Trophoblast cell (in vitro differentiated cells and primary cell): ENCODE data around the gene MAP2K5.
A peak's percentile ranks its signal among the peaks of the same experiment; 100 is the strongest.

ENCODE experiments used
- DNase-seq, 2 donors: peaks; one replicate each; pipeline ENCODE4 v3.0.0-alpha.2; 2016
- H2AFZ ChIP-seq: 2 replicates; pipeline ENCODE4 v1.6.1; 2013; ENCODE audit warnings: low read length, moderate library complexity, mild to moderate bottlenecking; ENCODE audit not compliant: insufficient read depth, poor library complexity
- H2AK5ac ChIP-seq: 2 replicates; pipeline ENCODE4 v1.6.1; 2013; ENCODE audit warnings: mild to moderate bottlenecking, low read length
- H2BK120ac ChIP-seq: 2 replicates; pipeline ENCODE4 v1.6.1; 2013; ENCODE audit warnings: low read length, mild to moderate bottlenecking, moderate library complexity; ENCODE audit not compliant: insufficient read depth, poor library complexity
- H2BK12ac ChIP-seq: 2 replicates; pipeline ENCODE4 v1.6.1; 2013; ENCODE audit warnings: mild to moderate bottlenecking, low read length, moderate library complexity
- H2BK5ac ChIP-seq: 2 replicates; pipeline ENCODE4 v1.6.1; 2013; ENCODE audit warnings: low read length, low read depth, moderate library complexity, mild to moderate bottlenecking; ENCODE audit not compliant: poor library complexity
- H3K14ac ChIP-seq: 2 replicates; pipeline ENCODE4 v1.6.1; 2013; ENCODE audit warnings: mild to moderate bottlenecking, low read length
- H3K18ac ChIP-seq: 2 replicates; pipeline ENCODE4 v1.6.1; 2013; ENCODE audit warnings: mild to moderate bottlenecking, low read length
- H3K23ac ChIP-seq: 2 replicates; pipeline ENCODE4 v1.6.1; 2013; ENCODE audit warnings: low read length
- H3K27ac ChIP-seq: 2 replicates; pipeline ENCODE4 v1.5.1; 2013; ENCODE audit warnings: low read depth, mild to moderate bottlenecking, inconsistent platforms, low read length, moderate library complexity
- H3K27me3 ChIP-seq: 2 replicates; pipeline ENCODE4 v1.6.1; 2013; ENCODE audit warnings: inconsistent platforms, mild to moderate bottlenecking, low read length, moderate library complexity; ENCODE audit not compliant: insufficient read depth
- H3K36me3 ChIP-seq, 2 experiments: 1 replicate in 1 of 2; 2 replicates in 1 of 2; pipeline ENCODE4 v1.6.1; 2013; ENCODE audit warnings: low read length in 2 of 2, mild to moderate bottlenecking in 2 of 2, moderate library complexity in 1 of 2; ENCODE audit not compliant: insufficient read depth in 2 of 2, control insufficient read depth in 1 of 2
- H3K4ac ChIP-seq: 2 replicates; pipeline ENCODE4 v1.6.1; 2013; ENCODE audit warnings: low read depth, mild to moderate bottlenecking, low read length, moderate library complexity
- H3K4me1 ChIP-seq, 2 experiments: 1 replicate in 1 of 2; 2 replicates in 1 of 2; pipeline ENCODE4 v1.6.1; 2013; ENCODE audit warnings: low read length in 2 of 2, mild to moderate bottlenecking in 2 of 2, moderate library complexity in 1 of 2; ENCODE audit not compliant: insufficient read depth in 2 of 2, control insufficient read depth in 1 of 2
- H3K4me2 ChIP-seq: 2 replicates; pipeline ENCODE4 v1.6.1; 2013; ENCODE audit warnings: inconsistent platforms, mild to moderate bottlenecking, low read length, moderate library complexity
- H3K4me3 ChIP-seq: 2 replicates; pipeline ENCODE4 v1.5.1; 2013; ENCODE audit warnings: mild to moderate bottlenecking, low read depth, low read length, inconsistent platforms
- H3K79me1 ChIP-seq: one replicate; pipeline ENCODE4 v1.6.1; 2013; ENCODE audit warnings: low read length
- H3K79me2 ChIP-seq: 2 replicates; pipeline ENCODE4 v1.6.1; 2013; ENCODE audit warnings: low read length, mild to moderate bottlenecking; ENCODE audit not compliant: control insufficient read depth, insufficient read depth, poor library complexity
- H3K9ac ChIP-seq: 2 replicates; pipeline ENCODE4 v1.6.1; 2013; ENCODE audit warnings: mild to moderate bottlenecking, low read length
- H3K9me3 ChIP-seq: 2 replicates; pipeline ENCODE4 v1.6.1; 2013; ENCODE audit warnings: low read depth, mild to moderate bottlenecking, control low read depth, inconsistent platforms, low read length; ENCODE audit not compliant: insufficient read depth
- H4K12ac ChIP-seq: 2 replicates; pipeline ENCODE4 v1.6.1; 2013; ENCODE audit warnings: low read depth, mild to moderate bottlenecking, low read length, moderate library complexity
- H4K8ac ChIP-seq: 2 replicates; pipeline ENCODE4 v1.6.1; 2013; ENCODE audit warnings: low read depth, mild to moderate bottlenecking, low read length, moderate library complexity
- H4K91ac ChIP-seq: one replicate; pipeline ENCODE4 v1.6.1; 2013; ENCODE audit warnings: low read depth, mild to moderate bottlenecking, low read length, moderate library complexity
- WGBS: extraction: QIAGEN DNeasy Blood & Tissue Kit; methylation state at CpG from one replicate; pipeline ENCODE4 v1.1.7; 2013; ENCODE audit warnings: missing lambda C conversion rate; ENCODE audit not compliant: insufficient read length, insufficient coverage; ENCODE audit errors: extremely low coverage; 5-methylcytosine and 5-hydroxymethylcytosine counted together

The MAP2K5 gene

DNA sequence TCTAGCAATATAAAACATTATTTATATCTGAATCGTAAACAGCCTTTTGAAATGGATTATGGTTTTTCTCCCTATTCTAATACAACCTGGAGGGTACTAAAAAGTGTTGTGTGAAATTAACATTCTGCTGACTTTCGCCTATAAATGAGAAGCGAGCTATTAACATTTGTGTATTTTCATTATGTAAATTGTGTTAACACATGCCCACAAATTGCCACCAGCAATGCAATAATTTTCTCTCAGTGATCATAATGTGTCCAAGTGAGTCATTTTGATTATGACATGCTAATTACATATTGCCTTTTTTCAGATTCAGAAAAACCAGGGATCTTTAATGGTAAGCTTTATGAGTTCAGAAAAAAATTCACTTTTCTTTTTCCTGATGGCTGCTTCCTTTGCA is 205.4 kb downstream of the MAP2K5 start:
- Histone ChIP-seq H3K4me1 (peaks cover 5 to 7% of the 10 kb centered on the region in 2 experiments), H2AK5ac (no peak overlapping the region), H3K27me3 (no peaks in the 10 kb centered on the region), H3K4ac (no peak overlapping the region), H4K12ac (no peak overlapping the region), H3K14ac (no peak overlapping the region), H3K9ac (no peak overlapping the region), H3K9me3 (no peaks in the 10 kb centered on the region), H4K91ac (no peak overlapping the region), H3K18ac (no peak overlapping the region), H3K79me1 (peaks cover 2% of the 10 kb centered on the region), H2BK5ac (no peak overlapping the region), H3K36me3 (no peaks in the 10 kb centered on the region), H3K27ac (no peak overlapping the region), H2BK12ac (no peak overlapping the region), H3K23ac (no peak overlapping the region), H4K8ac (no peak overlapping the region), H3K79me2 (no peaks in the 10 kb centered on the region), H2BK120ac (no peak overlapping the region), H2AFZ (no peak overlapping the region), H3K4me2 (no peak overlapping the region), H3K4me3 (no peak overlapping the region)
- WGBS, result no CpG with 5 or more reads among the region's 3 CpGs
- no peak for DNase-seq

- H3K23ac ChIP-seq, result no peak overlapping the region
- no peaks in the 10 kb centered on the region for H3K9me3 ChIP-seq
- H2BK5ac ChIP-seq, result no peak overlapping the region
- peak in 1 of 2 donors; percentile 59 for DNase-seq
- no peak overlapping the region for H3K4ac ChIP-seq
- no peak overlapping the region for H4K91ac ChIP-seq
- H3K4me1 ChIP-seq, result peaks cover 5% of the 10 kb centered on the region in 2 experiments
- H3K18ac ChIP-seq, result no peak overlapping the region
- H2AK5ac ChIP-seq, result no peak overlapping the region
- no peak overlapping the region for H2AFZ ChIP-seq
- no peaks in the 10 kb centered on the region for H3K36me3 ChIP-seq
- peaks cover 2% of the 10 kb centered on the region for H3K79me1 ChIP-seq
- H4K8ac ChIP-seq, result no peak overlapping the region
- no peak overlapping the region for H3K9ac ChIP-seq
- no peak overlapping the region for H3K4me3 ChIP-seq
- no peak overlapping the region for H2BK120ac ChIP-seq
- H3K79me2 ChIP-seq, result no peaks in the 10 kb centered on the region
- no peak overlapping the region for H3K14ac ChIP-seq
- no peak overlapping the region for H3K4me2 ChIP-seq
- H3K27ac ChIP-seq, result no peak overlapping the region
- H4K12ac ChIP-seq, result no peak overlapping the region
- no peak overlapping the region for H2BK12ac ChIP-seq
- no peaks in the 10 kb centered on the region for H3K27me3 ChIP-seq
- WGBS, result no CpG with 5 or more reads among the region's 4 CpGs
These were observed 207.9 kb downstream of the MAP2K5 start for GRCh38 chr15:67750371-67750770.

- Histone ChIP-seq H3K4me1 (no peaks in the 10 kb centered on the region), H3K23ac (no peak overlapping the region), H4K12ac (no peak overlapping the region), H3K4me3 (no peak overlapping the region), H4K8ac (no peak overlapping the region), H3K4me2 (no peak overlapping the region), H3K27ac (no peak overlapping the region), H4K91ac (no peak overlapping the region), H3K79me1 (no peaks in the 10 kb centered on the region), H2AFZ (no peak overlapping the region), H2AK5ac (no peak overlapping the region), H2BK120ac (no peak overlapping the region), H2BK12ac (no peak overlapping the region), H3K9me3 (no peaks in the 10 kb centered on the region), H3K14ac (no peak overlapping the region), H3K9ac (no peak overlapping the region), H3K79me2 (no peaks in the 10 kb centered on the region), H3K18ac (no peak overlapping the region), H2BK5ac (no peak overlapping the region), H3K4ac (no peak overlapping the region), H3K27me3 (no peaks in the 10 kb centered on the region), H3K36me3 (no peaks in the 10 kb centered on the region)
- WGBS, result no CpG with 5 or more reads among the region's 3 CpGs
- no peak for DNase-seq
These were observed 211.4 kb downstream of the MAP2K5 start for GRCh38 chr15:67753891-67754290.

DNA sequence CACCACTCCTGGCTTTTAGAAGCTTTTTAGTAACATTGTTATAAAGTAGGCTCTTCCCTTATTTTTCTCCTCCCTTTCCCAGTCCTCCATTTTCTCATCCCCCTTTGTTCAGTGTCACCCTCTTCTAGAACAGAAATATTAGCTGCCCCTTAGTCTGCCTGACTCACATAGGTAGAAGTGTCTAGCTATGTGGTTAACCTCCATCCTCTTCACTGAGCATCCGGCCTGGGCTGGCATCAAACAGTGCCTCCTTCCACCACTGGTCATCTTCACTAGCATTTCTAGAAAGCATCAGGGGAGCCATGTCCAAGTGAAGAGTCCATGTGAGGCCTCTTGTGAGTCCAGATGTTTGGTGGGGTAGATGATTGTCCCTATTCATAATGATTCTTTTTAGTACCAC is 212.8 kb downstream of the MAP2K5 start:
- Histone ChIP-seq H3K4me2 (no peak overlapping the region), H3K36me3 (no peaks in the 10 kb centered on the region), H3K18ac (no peak overlapping the region), H4K12ac (no peak overlapping the region), H3K79me1 (no peaks in the 10 kb centered on the region), H2BK12ac (no peak overlapping the region), H3K4ac (no peak overlapping the region), H3K9ac (no peak overlapping the region), H3K14ac (no peak overlapping the region), H2AK5ac (no peak overlapping the region), H2AFZ (no peak overlapping the region), H3K79me2 (no peaks in the 10 kb centered on the region), H3K4me3 (no peak overlapping the region), H3K4me1 (no peaks in the 10 kb centered on the region), H2BK120ac (no peak overlapping the region), H3K9me3 (no peaks in the 10 kb centered on the region), H3K23ac (no peak overlapping the region), H4K8ac (no peak overlapping the region), H3K27ac (no peak overlapping the region), H2BK5ac (no peak overlapping the region), H4K91ac (no peak overlapping the region), H3K27me3 (no peaks in the 10 kb centered on the region)
- DNase-seq, result no peak
- WGBS, result no CpG with 5 or more reads among the region's 1 CpG
